T-helper 2 cell treated with Interferon-gamma antibody and Interleukin-4, amounts not matched to agents 5 μg/mL and 100 μg/mL, for 36 hours (primary cell): ENCODE data around the gene HARBI1.

Experiments
- DNase-seq: peaks from one replicate; pipeline ENCODE4 v3.0.0; 2021; ENCODE audit warnings: low spot score
- H3K27ac Mint-ChIP-seq: one replicate; pipeline ENCODE4 v1.8.0; 2021; ENCODE audit warnings: mild to moderate bottlenecking, mixed read lengths
- H3K27me3 Mint-ChIP-seq: one replicate; pipeline ENCODE4 v1.8.0; 2021; ENCODE audit warnings: low read depth, mixed read lengths
- H3K36me3 Mint-ChIP-seq: one replicate; pipeline ENCODE4 v1.8.0; 2021; ENCODE audit warnings: low read depth, mixed read lengths
- H3K4me1 Mint-ChIP-seq: one replicate; pipeline ENCODE4 v1.8.0; 2021; ENCODE audit warnings: low read depth, mixed read lengths
- H3K4me3 Mint-ChIP-seq: one replicate; pipeline ENCODE4 v1.8.0; 2022; ENCODE audit warnings: mild to moderate bottlenecking, moderate library complexity, mixed read lengths
- H3K9me3 Mint-ChIP-seq: one replicate; pipeline ENCODE4 v1.8.0; 2021; ENCODE audit warnings: mixed read lengths

The HARBI1 gene

DNA sequence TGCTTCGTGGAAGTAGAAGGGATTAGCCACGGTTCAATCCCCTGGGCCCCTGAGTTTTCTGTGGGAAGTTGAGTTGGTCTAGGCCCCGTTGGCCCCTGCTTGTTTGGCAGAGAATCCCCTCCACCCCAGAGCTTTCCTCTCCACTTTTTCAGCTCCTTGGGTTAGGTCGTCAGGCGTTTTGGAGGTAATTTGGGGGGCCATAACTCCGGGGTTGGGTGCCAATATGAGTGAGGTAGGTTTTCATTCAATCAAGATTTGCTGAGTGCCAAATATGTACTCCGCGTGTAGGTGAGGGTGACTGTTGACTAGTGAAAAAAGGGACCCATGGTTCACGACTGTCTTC, 916 bp upstream of the HARBI1 start:
- Mint-ChIP-seq H3K4me1 (peaks cover 32% of the 10 kb centered on the region), H3K4me3 (peak overlapping the region; percentile 90), H3K9me3 (no peaks in the 10 kb centered on the region), H3K27ac (peak overlapping the region; percentile 98), H3K27me3 (no peaks in the 10 kb centered on the region), H3K36me3 (peaks cover 21% of the 10 kb centered on the region)
- no peak for DNase-seq

GRCh38 chr11:46616551-46617133, 385 bp downstream of the HARBI1 start:
- peak overlapping the region; percentile 90 for H3K4me3 Mint-ChIP-seq
- no peaks in the 10 kb centered on the region for H3K9me3 Mint-ChIP-seq
- peak overlapping the region; percentile 98 for H3K27ac Mint-ChIP-seq
- no peak for DNase-seq
- peaks cover 13% of the 10 kb centered on the region for H3K36me3 Mint-ChIP-seq
- H3K27me3 Mint-ChIP-seq = no peaks in the 10 kb centered on the region
- H3K4me1 Mint-ChIP-seq = peaks cover 39% of the 10 kb centered on the region

GRCh38 chr11:46615756-46616155, 1.3 kb downstream of the HARBI1 start:
- no peak for DNase-seq
- peaks cover 37% of the 10 kb centered on the region for H3K4me1 Mint-ChIP-seq
- H3K9me3 Mint-ChIP-seq = no peaks in the 10 kb centered on the region
- no peaks in the 10 kb centered on the region for H3K27me3 Mint-ChIP-seq
- peaks cover 7% of the 10 kb centered on the region for H3K36me3 Mint-ChIP-seq
- peak overlapping the region; percentile 90 for H3K4me3 Mint-ChIP-seq
- H3K27ac Mint-ChIP-seq = peak overlapping the region; percentile 98

DNA sequence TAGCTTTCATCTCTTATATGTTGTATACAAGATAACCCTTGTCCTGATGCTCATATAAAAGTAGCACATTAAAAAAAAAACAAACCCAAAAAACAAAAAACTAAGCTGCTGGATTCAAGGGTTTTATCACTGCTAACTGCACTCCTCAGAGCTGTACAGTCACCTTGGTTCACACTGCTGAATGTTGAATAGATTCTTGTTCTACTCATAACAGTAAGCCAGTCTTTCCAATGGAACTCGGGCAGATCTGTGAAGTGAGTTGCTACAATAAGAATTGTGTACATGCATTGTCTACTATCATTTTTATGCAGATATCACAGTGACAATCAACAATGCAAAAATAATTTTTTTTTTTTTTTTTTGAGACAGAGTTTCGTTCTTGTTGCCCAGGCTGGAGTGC, 4.7 kb downstream of the HARBI1 start:
- Mint-ChIP-seq H3K27ac (no peak overlapping the region), H3K4me3 (no peak overlapping the region), H3K36me3 (no peaks in the 10 kb centered on the region), H3K9me3 (no peaks in the 10 kb centered on the region), H3K27me3 (no peaks in the 10 kb centered on the region), H3K4me1 (peaks cover 21% of the 10 kb centered on the region)
- no peak for DNase-seq

DNA sequence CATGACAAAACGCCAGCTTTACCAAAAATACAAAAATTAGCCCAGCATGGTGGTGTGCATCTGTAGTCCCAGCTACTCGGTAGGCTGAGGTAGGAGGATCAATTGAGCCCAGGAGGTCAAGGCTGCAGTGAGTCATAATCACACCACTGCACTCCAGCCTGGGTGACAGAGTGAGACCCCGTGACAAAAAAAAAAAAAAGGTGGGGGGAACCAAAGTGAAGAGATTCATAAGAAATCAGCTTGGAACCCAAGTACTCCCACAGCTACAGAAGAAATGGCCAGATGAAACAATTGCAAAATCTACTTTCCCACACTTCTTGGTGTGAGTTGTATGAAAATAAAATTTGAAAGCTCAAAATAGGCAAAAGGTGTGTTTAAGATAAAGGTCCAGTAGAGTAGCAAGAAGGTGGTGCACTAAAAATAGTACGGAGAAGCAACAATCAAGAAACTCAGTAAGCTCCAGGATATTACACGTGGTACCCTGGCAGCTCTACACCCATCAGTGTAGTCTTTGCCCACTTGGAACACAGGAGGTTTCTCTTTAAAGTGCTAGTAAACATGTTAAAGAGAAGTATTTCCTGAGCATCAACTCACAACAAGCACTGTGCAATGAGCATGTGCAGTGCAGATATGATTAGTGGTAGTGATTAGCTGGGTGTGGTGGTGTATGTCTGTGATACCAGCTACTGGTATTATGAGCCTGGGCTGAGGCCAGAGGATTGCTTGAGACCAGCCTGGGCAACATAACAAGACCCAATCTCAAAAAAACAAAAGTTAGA, 5.3 kb downstream of the HARBI1 start:
- H3K9me3 Mint-ChIP-seq = no peaks in the 10 kb centered on the region
- H3K36me3 Mint-ChIP-seq = no peaks in the 10 kb centered on the region
- no peak for DNase-seq
- H3K27ac Mint-ChIP-seq = no peak overlapping the region
- H3K4me3 Mint-ChIP-seq = peak overlapping the region; percentile 0
- H3K4me1 Mint-ChIP-seq = peaks cover 21% of the 10 kb centered on the region
- H3K27me3 Mint-ChIP-seq = no peaks in the 10 kb centered on the region

DNA sequence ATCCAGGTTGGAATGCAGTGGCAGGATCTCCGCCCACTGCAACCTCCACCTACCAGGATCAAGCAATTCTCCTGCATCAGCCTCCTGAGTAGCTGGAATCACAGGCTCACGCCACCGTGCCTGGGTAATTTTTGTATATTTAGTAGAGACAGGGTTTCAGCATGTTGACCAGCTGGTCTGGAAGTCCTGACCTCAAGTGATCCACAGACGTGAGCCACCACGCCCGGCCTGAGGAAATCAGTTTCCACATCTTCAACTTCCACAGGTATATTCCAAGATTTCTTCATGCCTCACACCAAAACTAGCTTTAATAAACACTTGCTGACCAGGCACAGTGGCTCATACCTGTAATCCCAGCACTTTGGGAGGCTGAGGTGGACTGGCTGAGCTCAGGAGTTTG, 7.6 kb downstream of the HARBI1 start:
- Mint-ChIP-seq H3K4me3 (no peak overlapping the region), H3K36me3 (no peaks in the 10 kb centered on the region), H3K4me1 (peaks cover 9% of the 10 kb centered on the region), H3K27ac (no peak overlapping the region), H3K9me3 (no peaks in the 10 kb centered on the region), H3K27me3 (no peaks in the 10 kb centered on the region)
- DNase-seq = no peak

DNA sequence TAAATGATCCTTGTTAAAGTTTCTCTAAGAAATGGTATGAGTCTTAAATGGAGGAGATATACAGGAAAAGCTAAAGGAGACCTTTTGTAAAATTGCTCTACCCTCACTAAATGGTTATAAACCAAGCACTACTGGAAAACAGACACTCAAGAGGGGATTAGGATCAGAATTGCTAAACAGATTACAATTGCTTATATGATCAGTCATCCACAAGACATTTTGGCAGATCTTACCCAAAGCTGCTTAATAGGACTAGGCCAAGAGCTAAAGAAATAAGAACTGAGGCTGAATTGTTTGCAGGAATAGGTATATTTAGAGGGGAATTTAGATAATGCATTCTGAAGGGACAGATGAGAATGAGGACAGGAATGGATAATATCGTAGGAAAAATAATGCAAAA, 9.5 kb downstream of the HARBI1 start:
- no peaks in the 10 kb centered on the region for H3K27me3 Mint-ChIP-seq
- no peaks in the 10 kb centered on the region for H3K36me3 Mint-ChIP-seq
- no peak for DNase-seq
- H3K9me3 Mint-ChIP-seq = no peaks in the 10 kb centered on the region
- no peak overlapping the region for H3K27ac Mint-ChIP-seq
- no peak overlapping the region for H3K4me3 Mint-ChIP-seq
- peaks cover 9% of the 10 kb centered on the region for H3K4me1 Mint-ChIP-seq

DNA sequence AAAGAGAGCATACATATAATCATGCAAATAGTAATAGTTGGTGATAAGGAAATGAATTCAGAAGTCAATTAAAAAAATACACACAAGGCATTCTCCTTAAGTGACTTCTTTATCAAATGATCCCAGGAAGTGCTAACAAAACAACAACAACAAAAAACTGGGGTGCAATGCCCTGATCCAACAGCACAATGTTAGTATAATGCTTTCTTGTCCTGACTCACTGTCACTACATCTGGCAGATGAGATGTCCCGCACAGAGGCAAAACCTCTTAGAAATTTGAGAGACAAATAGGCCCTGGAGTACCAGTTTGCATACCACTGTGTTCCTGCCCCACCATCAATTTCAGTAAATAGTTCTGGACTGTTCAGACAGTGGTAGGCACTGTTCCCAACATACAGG, 12.2 kb downstream of the HARBI1 start:
- no peaks in the 10 kb centered on the region for H3K27me3 Mint-ChIP-seq
- no peak for DNase-seq
- H3K36me3 Mint-ChIP-seq = no peaks in the 10 kb centered on the region
- no peaks in the 10 kb centered on the region for H3K4me1 Mint-ChIP-seq
- no peak overlapping the region for H3K27ac Mint-ChIP-seq
- no peaks in the 10 kb centered on the region for H3K9me3 Mint-ChIP-seq
- no peak overlapping the region for H3K4me3 Mint-ChIP-seq

- Mint-ChIP-seq H3K4me3 (no peak overlapping the region), H3K9me3 (no peaks in the 10 kb centered on the region), H3K27me3 (no peaks in the 10 kb centered on the region), H3K27ac (no peak overlapping the region), H3K36me3 (no peaks in the 10 kb centered on the region), H3K4me1 (no peaks in the 10 kb centered on the region)
- no peak for DNase-seq
Observed at GRCh38 chr11:46603704-46604308, 13.2 kb downstream of the HARBI1 start.

- DNase-seq = no peak
- no peak overlapping the region for H3K27ac Mint-ChIP-seq
- H3K4me3 Mint-ChIP-seq = no peak overlapping the region
- H3K9me3 Mint-ChIP-seq = no peaks in the 10 kb centered on the region
- H3K4me1 Mint-ChIP-seq = peaks cover 1% of the 10 kb centered on the region
- H3K27me3 Mint-ChIP-seq = no peaks in the 10 kb centered on the region
- H3K36me3 Mint-ChIP-seq = no peaks in the 10 kb centered on the region
Observed at GRCh38 chr11:46601129-46601528, 15.9 kb downstream of the HARBI1 start.

GRCh38 chr11:46600194-46600960, 16.6 kb downstream of the HARBI1 start:
- H3K27ac Mint-ChIP-seq = no peak overlapping the region
- peaks cover 1% of the 10 kb centered on the region for H3K4me1 Mint-ChIP-seq
- H3K36me3 Mint-ChIP-seq = no peaks in the 10 kb centered on the region
- no peaks in the 10 kb centered on the region for H3K27me3 Mint-ChIP-seq
- DNase-seq = no peak
- H3K9me3 Mint-ChIP-seq = no peaks in the 10 kb centered on the region
- H3K4me3 Mint-ChIP-seq = no peak overlapping the region

DNA sequence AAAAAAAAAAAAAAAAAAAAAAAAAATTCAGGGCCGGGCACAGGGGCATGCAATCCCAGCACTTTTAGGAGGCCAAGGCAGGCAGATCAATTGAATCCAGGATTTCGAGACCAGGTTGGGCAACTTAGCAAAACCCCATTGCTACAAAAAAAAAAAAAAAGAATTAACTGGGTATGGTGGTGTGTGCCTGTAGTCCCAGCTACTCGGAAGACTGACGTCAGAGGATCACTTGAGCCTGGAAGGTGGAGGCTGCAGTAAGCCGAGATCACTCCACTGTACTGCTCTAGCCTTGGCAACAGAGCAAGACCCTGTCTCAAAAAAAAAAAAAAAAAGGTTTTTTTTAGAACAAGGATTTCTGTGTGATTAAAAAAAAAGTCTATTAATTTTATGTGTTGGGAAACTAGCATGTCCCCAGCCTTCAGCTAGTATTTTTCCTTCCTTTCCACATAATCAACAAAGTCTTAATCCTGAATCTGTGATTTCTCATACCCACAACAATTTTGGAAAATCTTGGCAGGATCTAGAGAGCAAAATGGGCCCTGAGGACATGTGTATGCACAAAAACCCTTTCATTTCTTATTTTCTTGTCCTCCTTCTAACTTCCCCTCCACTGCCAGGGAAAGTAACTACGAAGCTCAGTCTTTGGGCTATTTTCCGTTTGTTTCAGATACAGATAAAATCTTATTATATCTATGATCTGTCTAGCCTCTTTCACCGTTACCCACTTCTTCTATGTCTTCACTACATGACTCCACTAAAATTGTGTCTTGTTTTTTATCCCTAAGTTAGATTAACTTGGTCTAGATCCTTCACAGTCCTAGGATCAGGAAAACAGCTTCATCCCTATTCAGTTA, 17.5 kb downstream of the HARBI1 start:
- Mint-ChIP-seq H3K36me3 (no peaks in the 10 kb centered on the region), H3K9me3 (no peaks in the 10 kb centered on the region), H3K4me3 (no peak overlapping the region), H3K27me3 (no peaks in the 10 kb centered on the region), H3K27ac (no peak overlapping the region), H3K4me1 (peaks cover 1% of the 10 kb centered on the region)
- no peak for DNase-seq

- no peak for DNase-seq
- Mint-ChIP-seq H3K27me3 (no peaks in the 10 kb centered on the region), H3K9me3 (peaks cover 4% of the 10 kb centered on the region), H3K4me3 (no peak overlapping the region), H3K36me3 (peaks cover 2% of the 10 kb centered on the region), H3K27ac (no peak overlapping the region), H3K4me1 (peaks cover 10% of the 10 kb centered on the region)
Observed at GRCh38 chr11:46597609-46598219, 19.3 kb downstream of the HARBI1 start.
